Activated T-cell treated with anti-CD3 and anti-CD28 coated beads for 48 hours (primary cell): Measurements from ENCODE around the gene GRIA2.
"Not testable (repeated sequence)": the region's sequence is repeated elsewhere in the genome, so short reads cannot be mapped to it uniquely, and the experiment has no call there.

Source experiments
- DNase-seq: peaks from one replicate; pipeline ENCODE4 v3.0.0-alpha.2; 2020; ENCODE audit warnings: low read depth

The GRIA2 gene

GRCh38 chr4:157220371-157220881, at the start of gene GRIA2:
Gene GRIA2 (plus strand): TSS chr4:157220728. CDS start chr4:157221043, 315 bp downstream.
- peak; percentile 8 for DNase-seq

DNA sequence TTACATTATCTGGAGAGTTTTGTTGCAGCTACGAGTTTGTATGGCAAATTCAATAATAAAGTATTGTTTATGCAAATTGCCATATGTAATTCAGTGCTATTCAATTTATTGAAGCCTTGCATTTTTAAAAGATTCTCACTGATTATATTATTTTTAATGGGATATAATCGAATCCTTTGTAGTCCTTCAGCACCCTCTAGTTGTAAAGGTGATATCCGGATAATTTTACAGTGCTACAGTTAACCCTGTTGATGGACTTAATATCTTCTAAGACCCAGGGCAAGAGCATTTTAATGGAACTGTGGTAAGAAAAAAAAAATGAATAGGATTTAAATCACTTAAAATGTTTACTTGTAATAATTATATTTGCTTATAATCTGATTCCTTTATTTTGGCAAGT, 48.5 kb upstream of the GRIA2 start:
- DNase-seq, result no peak

GRCh38 chr4:157180268-157180667, 40.3 kb upstream of the GRIA2 start:
- not testable (repeated sequence) for DNase-seq

GRCh38 chr4:157184300-157184699, 36.2 kb upstream of the GRIA2 start:
- no peak for DNase-seq

- DNase-seq, result no peak
Observed at GRCh38 chr4:157185363-157185762, 35.2 kb upstream of the GRIA2 start.

DNA sequence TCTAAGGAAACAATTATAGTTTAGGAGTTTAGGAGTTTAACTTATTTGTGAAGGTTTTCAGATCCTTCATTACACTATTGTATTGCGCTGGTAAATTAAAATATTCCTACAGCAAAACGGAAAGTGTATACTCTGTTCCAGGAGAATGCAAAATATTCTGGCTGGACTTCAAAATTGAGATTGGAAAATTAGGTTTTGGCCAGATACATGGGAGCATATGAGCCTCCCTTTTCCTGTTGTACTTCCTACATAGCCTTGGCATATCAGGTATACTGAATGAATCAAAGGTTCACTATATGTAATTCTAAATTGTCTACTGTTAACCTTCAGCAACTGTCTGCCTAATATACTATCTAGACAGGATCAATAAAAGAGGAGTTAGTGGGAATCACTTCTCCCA, 25.2 kb upstream of the GRIA2 start:
- DNase-seq, result no peak

DNA sequence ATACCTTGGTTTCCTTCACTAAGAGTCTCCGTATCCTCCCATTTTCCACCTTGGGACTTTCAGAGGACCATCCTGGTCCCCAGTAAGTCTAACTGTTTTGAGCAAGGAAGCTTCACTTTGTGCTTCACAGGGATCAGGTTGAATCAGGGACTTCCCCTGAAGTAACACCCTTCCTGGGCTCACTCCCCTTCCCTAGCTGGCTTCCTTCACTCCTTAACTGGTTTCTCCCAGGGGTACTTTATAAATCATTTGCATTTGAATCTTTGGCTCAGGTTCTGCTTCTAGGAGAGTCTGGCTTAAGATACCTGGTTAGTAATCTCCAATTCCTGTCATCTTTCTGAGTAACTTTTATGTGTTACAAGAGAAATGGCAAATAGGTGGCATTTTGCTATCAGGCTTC, 24.5 kb upstream of the GRIA2 start:
- no peak for DNase-seq

GRCh38 chr4:157204634-157205244, 15.8 kb upstream of the GRIA2 start:
- DNase-seq, result peak; percentile 6

DNA sequence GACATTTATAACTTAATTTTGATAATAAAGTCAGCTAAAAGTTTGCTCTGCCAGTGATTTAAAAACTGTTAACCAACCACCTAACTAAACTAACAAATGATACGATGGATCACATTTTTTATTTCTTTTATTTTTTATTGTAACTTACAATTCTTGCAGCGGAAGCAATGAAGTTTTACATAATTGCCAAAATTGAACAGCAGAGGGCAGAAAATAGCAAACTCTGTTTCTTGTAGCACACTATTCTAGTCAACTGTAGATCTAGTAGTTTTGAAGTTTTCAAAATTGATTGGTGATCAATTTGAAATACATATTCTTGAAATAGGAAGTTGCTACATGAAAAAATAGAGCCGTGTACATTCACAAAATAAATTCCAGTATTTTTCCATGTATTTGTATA, 2.8 kb upstream of the GRIA2 start:
- DNase-seq, result no peak

GRCh38 chr4:157219711-157220370, 687 bp upstream of the GRIA2 start:
- no peak for DNase-seq

GRCh38 chr4:157221426-157221894, 932 bp downstream of the GRIA2 start:
- DNase-seq, result no peak

GRCh38 chr4:157221895-157222770, 1.6 kb downstream of the GRIA2 start:
- DNase-seq, result no peak

- DNase-seq, result no peak
Observed at GRCh38 chr4:157222771-157223160, 2.2 kb downstream of the GRIA2 start.

GRCh38 chr4:157223456-157223855, 2.9 kb downstream of the GRIA2 start:
- DNase-seq, result no peak

DNA sequence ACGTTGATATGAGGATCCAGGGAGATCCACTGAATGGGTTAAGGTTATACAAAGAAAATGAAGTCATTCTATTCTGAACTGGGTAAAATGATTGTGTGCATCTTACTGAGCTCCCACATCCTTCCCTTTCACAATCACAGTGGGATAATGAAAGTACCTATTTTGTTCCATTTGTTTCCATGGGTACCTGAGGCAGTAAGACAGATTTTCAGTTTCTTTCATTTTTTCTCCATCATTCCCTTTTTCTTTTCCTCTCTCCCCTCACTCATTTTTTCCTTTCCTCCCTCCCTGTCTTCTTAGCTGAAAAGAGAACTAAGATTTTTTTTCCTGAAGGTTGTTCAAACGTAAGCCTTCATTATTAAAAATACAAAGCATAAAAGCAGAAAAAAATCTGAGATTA, 4.6 kb downstream of the GRIA2 start:
- DNase-seq, result no peak

DNA sequence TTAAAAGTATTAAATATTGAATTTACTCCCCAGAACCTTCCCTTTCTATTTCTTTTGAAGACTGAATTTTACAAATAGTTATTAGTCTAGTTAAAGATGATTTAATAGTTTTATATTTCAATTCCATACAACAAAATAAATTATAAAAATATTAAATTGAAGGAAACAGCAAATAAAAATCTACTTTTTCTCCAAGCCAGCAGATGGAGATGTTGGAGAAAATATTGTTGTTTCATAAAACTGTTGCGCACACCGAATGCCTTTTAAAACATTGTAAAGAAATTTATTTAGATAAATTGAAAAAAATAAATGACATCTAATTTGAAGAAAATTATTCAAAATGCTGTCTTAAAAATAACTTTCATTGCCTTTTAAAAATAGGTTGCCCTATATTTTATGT, 5.5 kb downstream of the GRIA2 start:
- DNase-seq, result no peak

DNA sequence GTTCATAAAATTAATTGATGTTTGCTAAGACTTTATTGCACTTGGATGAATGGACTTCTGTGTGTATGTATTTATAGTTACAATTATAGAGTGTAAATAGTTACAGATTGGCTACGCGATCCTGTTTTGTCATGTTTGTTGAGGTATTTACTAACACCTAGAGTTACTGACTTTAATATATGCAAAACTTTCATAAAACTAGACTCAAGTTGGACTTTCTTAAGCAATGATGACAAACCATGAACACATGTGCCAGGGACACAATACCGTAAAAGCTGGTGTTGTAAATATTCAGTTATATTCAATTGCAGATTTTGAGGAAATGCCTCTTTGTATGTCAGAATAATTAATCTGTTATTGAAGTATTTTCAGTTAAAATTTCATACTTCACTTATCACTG, 6.1 kb downstream of the GRIA2 start:
- no peak for DNase-seq

DNA sequence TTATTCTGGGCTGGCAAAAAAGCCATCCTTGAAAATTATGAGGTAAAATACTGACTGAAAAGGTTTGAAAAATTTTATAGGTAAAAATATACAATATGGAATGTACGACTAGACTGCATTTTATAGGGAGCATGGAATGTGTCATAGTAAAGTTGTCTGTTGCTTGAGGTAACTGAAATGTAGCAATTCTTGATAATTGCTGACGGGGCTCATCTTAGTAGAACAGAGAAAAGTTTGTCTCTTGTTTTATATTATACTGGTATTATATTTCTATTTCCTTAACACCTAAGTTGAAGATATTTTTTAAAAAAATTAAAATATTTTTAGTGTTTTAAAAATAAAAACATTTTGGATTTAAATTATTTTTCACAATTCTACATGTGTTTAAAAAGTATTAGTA, 11.0 kb downstream of the GRIA2 start:
- DNase-seq, result no peak

GRCh38 chr4:157242871-157243270, 22.3 kb downstream of the GRIA2 start:
- no peak for DNase-seq

- no peak for DNase-seq
Observed at GRCh38 chr4:157244348-157244747, 23.8 kb downstream of the GRIA2 start.

DNA sequence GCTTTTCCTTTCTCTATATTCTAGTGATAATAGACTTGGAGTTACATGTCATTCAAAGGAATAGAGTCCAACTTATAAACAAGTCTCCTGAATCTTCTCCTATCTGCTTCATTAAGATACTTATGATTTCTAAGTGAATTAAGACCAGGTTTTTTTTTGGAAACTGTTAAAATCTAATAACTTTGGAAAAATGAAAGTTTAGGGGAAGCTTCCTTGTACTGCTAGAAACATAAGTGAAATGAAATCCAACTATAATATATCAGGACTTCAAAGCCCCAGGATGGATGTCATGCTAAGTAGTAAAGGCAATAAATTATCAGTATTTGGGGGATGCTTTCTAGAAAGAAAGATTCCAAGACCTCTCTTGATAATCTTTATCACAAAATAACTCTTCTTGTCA, 24.8 kb downstream of the GRIA2 start:
- no peak for DNase-seq

GRCh38 chr4:157246964-157247363, 26.4 kb downstream of the GRIA2 start:
- no peak for DNase-seq

GRCh38 chr4:157258165-157258564, 37.6 kb downstream of the GRIA2 start:
- not testable (repeated sequence) for DNase-seq
